ENCODE results near the gene PRKCA.
"Not testable (repeated sequence)": the region's sequence is repeated elsewhere in the genome, so short reads cannot be mapped to it uniquely, and the experiment has no call there.

The PRKCA gene

GRCh38 chr17:66445229-66445628, 142.8 kb downstream of the PRKCA start:
- DNase-seq, result no peak
- intact Hi-C loops (cut with DNase I), result no loop called here

GRCh38 chr17:66446419-66446818, 144.0 kb downstream of the PRKCA start:
- intact Hi-C loops (cut with DNase I), result no loop called here
- no peak for DNase-seq

- intact Hi-C loops (cut with DNase I), result no loop called here
- DNase-seq, result no peak
These were observed 144.7 kb downstream of the PRKCA start for GRCh38 chr17:66447159-66447558.

GRCh38 chr17:66448026-66448639, 145.7 kb downstream of the PRKCA start:
- no peak for DNase-seq
- intact Hi-C loops (cut with DNase I), result no loop called here

GRCh38 chr17:66449418-66449977, 147.1 kb downstream of the PRKCA start:
- intact Hi-C loops (cut with DNase I), result no loop called here
- no peak for DNase-seq

GRCh38 chr17:66450008-66450851, 147.8 kb downstream of the PRKCA start:
- intact Hi-C loops (cut with DNase I), result no loop called here
- no peak for DNase-seq

GRCh38 chr17:66450852-66451158, 148.4 kb downstream of the PRKCA start:
- no peak for DNase-seq

GRCh38 chr17:66451188-66452149, 149.1 kb downstream of the PRKCA start:
- intact Hi-C loops (cut with DNase I), result no loop called here
- no peak for DNase-seq

More at GRCh38 chr17:66450852-66451158, 148.4 kb downstream of the PRKCA start:
- intact Hi-C loops (cut with DNase I), result no loop called here

GRCh38 chr17:66455060-66455459, 152.6 kb downstream of the PRKCA start:
- no peak for DNase-seq
- intact Hi-C loops (cut with DNase I), result no loop called here

- DNase-seq; intact Hi-C loops (cut with DNase I): not testable (repeated sequence)
These were observed 155.1 kb downstream of the PRKCA start for GRCh38 chr17:66457499-66457898.

GRCh38 chr17:66458782-66459181, 156.4 kb downstream of the PRKCA start:
- intact Hi-C loops (cut with DNase I), result no loop called here
- no peak for DNase-seq

- DNase-seq, result peak in 8 of 42 donors; percentile 31 to 70 (median 38)
- intact Hi-C loops (cut with DNase I), result no loop called here
These were observed 157.4 kb downstream of the PRKCA start for GRCh38 chr17:66459811-66460270.

- DNase-seq, result no peak
- intact Hi-C loops (cut with DNase I), result no loop called here
These were observed 158.1 kb downstream of the PRKCA start for GRCh38 chr17:66460558-66460957.

GRCh38 chr17:66461343-66461995, 159.1 kb downstream of the PRKCA start:
- DNase-seq, result no peak
- intact Hi-C loops (cut with DNase I), result no loop called here

- DNase-seq, result peak in 15 of 42 donors; percentile 16 to 52 (median 37)
- intact Hi-C loops (cut with DNase I), result no loop called here
These were observed 159.6 kb downstream of the PRKCA start for GRCh38 chr17:66462010-66462409.

- intact Hi-C loops (cut with DNase I), result no loop called here
- DNase-seq, result no peak
These were observed 162.5 kb downstream of the PRKCA start for GRCh38 chr17:66464921-66465320.

GRCh38 chr17:66465701-66466100, 163.3 kb downstream of the PRKCA start:
- DNase-seq, result no peak
- intact Hi-C loops (cut with DNase I), result no loop called here

- DNase-seq, result no peak
- intact Hi-C loops (cut with DNase I), result no loop called here
These were observed 163.8 kb downstream of the PRKCA start for GRCh38 chr17:66466106-66466820.

Measured in head of caudate nucleus (tissue), 42 donors.